Vagina (tissue), 2 donors: ENCODE data around the gene LACC1.

ENCODE experiments used
- POLR2A ChIP-seq, 2 donors: fragments of 450-650 bp; IDR thresholded peaks; one replicate each; pipeline ENCODE4 v1.6.1; 2017; ENCODE audit warnings: antibody characterized with exemption in 2 of 2, mild to moderate bottlenecking in 2 of 2, moderate library complexity in 2 of 2
- TF ChIP-seq, protein P1 (sequence below), 3 experiments: fragments of 450-650 bp in 2 of 3; fragments of 200-600 bp in 1 of 3; sonication (generic) in 1 of 3; IDR thresholded peaks; one replicate each; pipeline ENCODE4 v1.5.1; 2017 to 2019; ENCODE audit warnings: antibody characterized with exemption in 3 of 3, mild to moderate bottlenecking in 2 of 3, moderate library complexity in 2 of 3

- TF ChIP-seq POLR2A (IDR thresholded peaks at IDR 0.05) = no peak
- TF ChIP-seq, protein P1, sequence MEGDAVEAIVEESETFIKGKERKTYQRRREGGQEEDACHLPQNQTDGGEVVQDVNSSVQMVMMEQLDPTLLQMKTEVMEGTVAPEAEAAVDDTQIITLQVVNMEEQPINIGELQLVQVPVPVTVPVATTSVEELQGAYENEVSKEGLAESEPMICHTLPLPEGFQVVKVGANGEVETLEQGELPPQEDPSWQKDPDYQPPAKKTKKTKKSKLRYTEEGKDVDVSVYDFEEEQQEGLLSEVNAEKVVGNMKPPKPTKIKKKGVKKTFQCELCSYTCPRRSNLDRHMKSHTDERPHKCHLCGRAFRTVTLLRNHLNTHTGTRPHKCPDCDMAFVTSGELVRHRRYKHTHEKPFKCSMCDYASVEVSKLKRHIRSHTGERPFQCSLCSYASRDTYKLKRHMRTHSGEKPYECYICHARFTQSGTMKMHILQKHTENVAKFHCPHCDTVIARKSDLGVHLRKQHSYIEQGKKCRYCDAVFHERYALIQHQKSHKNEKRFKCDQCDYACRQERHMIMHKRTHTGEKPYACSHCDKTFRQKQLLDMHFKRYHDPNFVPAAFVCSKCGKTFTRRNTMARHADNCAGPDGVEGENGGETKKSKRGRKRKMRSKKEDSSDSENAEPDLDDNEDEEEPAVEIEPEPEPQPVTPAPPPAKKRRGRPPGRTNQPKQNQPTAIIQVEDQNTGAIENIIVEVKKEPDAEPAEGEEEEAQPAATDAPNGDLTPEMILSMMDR (IDR thresholded peaks at IDR 0.05) = no peak
These were observed 59.4 kb downstream of the LACC1 start for GRCh38 chr13:43939086-43939485.
